ENCODE measurements around the gene ALG1. TPM values are rescaled to one million over a fixed set of nuclear protein-coding genes. Genes with fewer than 3 reads are reported as not detected.
"Not testable (repeated sequence)": the region's sequence is repeated elsewhere in the genome, so short reads cannot be mapped to it uniquely, and the experiment has no call there.

ALG1 gene
- total and polyA plus RNA-seq, 2 donors (not counting 3 experiments of a cell fraction or from before 2014, with no cell fraction given): 33.7 to 46.0 TPM

DNA sequence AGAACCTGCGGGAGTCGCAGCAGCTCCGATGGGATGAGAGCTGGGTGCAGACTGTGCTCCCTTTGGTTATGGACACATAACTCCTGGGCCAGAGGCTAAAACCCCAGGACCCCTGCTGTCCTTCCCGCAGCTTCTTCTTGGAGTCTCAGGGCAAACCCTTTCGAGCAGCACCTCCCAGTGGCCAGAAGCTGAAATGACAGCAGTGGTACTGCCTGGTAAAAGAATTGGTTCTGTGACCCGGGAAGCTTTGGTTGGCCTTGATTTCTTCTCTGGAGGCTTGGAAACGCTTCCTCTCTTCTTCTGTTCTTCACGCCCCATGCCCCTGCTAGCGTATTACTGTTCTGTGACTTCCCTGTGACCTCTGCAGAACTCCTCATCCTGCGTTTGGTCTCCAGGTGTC is 13.2 kb downstream of the ALG1 start:
- TF ChIP-seq, protein P1, sequence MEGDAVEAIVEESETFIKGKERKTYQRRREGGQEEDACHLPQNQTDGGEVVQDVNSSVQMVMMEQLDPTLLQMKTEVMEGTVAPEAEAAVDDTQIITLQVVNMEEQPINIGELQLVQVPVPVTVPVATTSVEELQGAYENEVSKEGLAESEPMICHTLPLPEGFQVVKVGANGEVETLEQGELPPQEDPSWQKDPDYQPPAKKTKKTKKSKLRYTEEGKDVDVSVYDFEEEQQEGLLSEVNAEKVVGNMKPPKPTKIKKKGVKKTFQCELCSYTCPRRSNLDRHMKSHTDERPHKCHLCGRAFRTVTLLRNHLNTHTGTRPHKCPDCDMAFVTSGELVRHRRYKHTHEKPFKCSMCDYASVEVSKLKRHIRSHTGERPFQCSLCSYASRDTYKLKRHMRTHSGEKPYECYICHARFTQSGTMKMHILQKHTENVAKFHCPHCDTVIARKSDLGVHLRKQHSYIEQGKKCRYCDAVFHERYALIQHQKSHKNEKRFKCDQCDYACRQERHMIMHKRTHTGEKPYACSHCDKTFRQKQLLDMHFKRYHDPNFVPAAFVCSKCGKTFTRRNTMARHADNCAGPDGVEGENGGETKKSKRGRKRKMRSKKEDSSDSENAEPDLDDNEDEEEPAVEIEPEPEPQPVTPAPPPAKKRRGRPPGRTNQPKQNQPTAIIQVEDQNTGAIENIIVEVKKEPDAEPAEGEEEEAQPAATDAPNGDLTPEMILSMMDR (IDR thresholded peaks at IDR 0.05; ENCODE audit: extremely low read depth in 1 of 2, insufficient read depth in 1 of 2, low read depth in 1 of 2, low read length in 2 of 2): peak; percentile 32 to 70
- POLR2A ChIA-PET; H3K4me3 ChIP-seq (replicated peaks in 1 of 3; ENCODE audit: insufficient read depth in 1 of 3, low read depth in 1 of 3, low read length in 3 of 3); H3K27ac ChIP-seq (ENCODE audit: insufficient read depth, low read depth, low read length); H3K79me2 ChIP-seq (ENCODE audit: control insufficient read depth, insufficient read depth, low read length); H3K36me3 ChIP-seq (ENCODE audit: control insufficient read depth in 2 of 2, extremely low read depth in 1 of 2, insufficient read depth in 2 of 2, low read length in 2 of 2); H3K4me1 ChIP-seq (ENCODE audit: control insufficient read depth, extremely low read depth, insufficient read depth, low read length); H3K9ac ChIP-seq (replicated peaks; ENCODE audit: extremely low read depth, insufficient read depth, low read length); H3K9me3 ChIP-seq (replicated peaks; ENCODE audit: control insufficient read depth, insufficient read depth, low read length); H2AFZ ChIP-seq (ENCODE audit: low read depth, low read length); H3K9me1 ChIP-seq (replicated peaks; ENCODE audit: control insufficient read depth, extremely low read depth, insufficient read depth, low read length); dilution Hi-C loops (cut with MboI; ENCODE audit: extremely low pct_ligation_motif_present, low sequenced_read_pairs); H4K20me1 ChIP-seq (replicated peaks; ENCODE audit: control insufficient read depth, extremely low read depth, insufficient read depth, low read length); H3K27me3 ChIP-seq (ENCODE audit: control insufficient read depth in 2 of 2, insufficient read depth in 2 of 2, low read length in 2 of 2); H3K4me2 ChIP-seq (ENCODE audit: insufficient read depth, low read length): not testable (repeated sequence)
- peak; percentile 78 for FAIRE-seq
- CTCF ChIA-PET: interaction anchor here (0.6 to 1.7 kb wide), 17 partner anchors 8 to 1558 kb away, joined by 3 to 12 read pairs (median 3); partner anchors contain the start of gene NAGPA
- DNase-seq (ENCODE audit: low read depth, low spot score): peak; percentile 52
- intact Hi-C loops (cut with micrococcal nuclease): loop anchor here (2.0 kb wide), 1 partner anchor 28 kb away; no protein-coding TSS in a partner anchor
- TSS peak; percentile 10 for BruUV-seq (replicated peaks)

DNA sequence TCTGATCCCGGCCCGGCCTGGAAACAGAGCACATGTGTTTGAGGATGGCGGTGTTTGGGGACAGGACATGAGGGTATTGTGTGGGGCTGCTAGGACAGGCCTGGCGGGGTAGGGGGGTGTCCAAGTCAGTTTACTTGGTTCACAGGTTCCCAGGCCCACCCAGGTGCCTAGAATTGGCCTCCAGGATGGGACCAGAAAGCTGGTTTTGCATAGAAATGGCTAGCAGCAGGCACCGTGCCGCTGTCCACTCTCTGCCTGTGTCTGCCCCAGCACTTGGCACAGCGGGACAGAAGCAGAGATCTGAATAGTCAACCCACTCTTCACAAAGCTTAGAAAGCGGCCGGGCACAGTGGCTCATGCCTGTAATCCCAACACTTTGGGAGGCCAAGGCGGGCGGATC is 14.1 kb downstream of the ALG1 start:
- H3K9ac ChIP-seq (replicated peaks; ENCODE audit: extremely low read depth, insufficient read depth, low read length); H3K27ac ChIP-seq (ENCODE audit: insufficient read depth, low read depth, low read length); H3K9me1 ChIP-seq (replicated peaks; ENCODE audit: control insufficient read depth, extremely low read depth, insufficient read depth, low read length); H4K20me1 ChIP-seq (replicated peaks; ENCODE audit: control insufficient read depth, extremely low read depth, insufficient read depth, low read length); BruUV-seq (replicated peaks); H3K79me2 ChIP-seq (ENCODE audit: control insufficient read depth, insufficient read depth, low read length); FAIRE-seq; H3K4me3 ChIP-seq (replicated peaks in 1 of 3; ENCODE audit: insufficient read depth in 1 of 3, low read depth in 1 of 3, low read length in 3 of 3); H3K4me1 ChIP-seq (ENCODE audit: control insufficient read depth, extremely low read depth, insufficient read depth, low read length); H3K9me3 ChIP-seq (replicated peaks; ENCODE audit: control insufficient read depth, insufficient read depth, low read length); H2AFZ ChIP-seq (ENCODE audit: low read depth, low read length); dilution Hi-C loops (cut with MboI; ENCODE audit: extremely low pct_ligation_motif_present, low sequenced_read_pairs); CTCF ChIA-PET; H3K27me3 ChIP-seq (ENCODE audit: control insufficient read depth in 2 of 2, insufficient read depth in 2 of 2, low read length in 2 of 2); DNase-seq (ENCODE audit: low read depth, low spot score); POLR2A ChIA-PET; H3K4me2 ChIP-seq (ENCODE audit: insufficient read depth, low read length): not testable (repeated sequence)
- peaks cover 0 to 10% of the 10 kb centered on the region in 2 experiments for H3K36me3 ChIP-seq (ENCODE audit: control insufficient read depth in 2 of 2, extremely low read depth in 1 of 2, insufficient read depth in 2 of 2, low read length in 2 of 2)
- intact Hi-C loops (cut with micrococcal nuclease): loop anchor here (2.0 kb wide), 1 partner anchor 29 kb away; no protein-coding TSS in a partner anchor

DNA sequence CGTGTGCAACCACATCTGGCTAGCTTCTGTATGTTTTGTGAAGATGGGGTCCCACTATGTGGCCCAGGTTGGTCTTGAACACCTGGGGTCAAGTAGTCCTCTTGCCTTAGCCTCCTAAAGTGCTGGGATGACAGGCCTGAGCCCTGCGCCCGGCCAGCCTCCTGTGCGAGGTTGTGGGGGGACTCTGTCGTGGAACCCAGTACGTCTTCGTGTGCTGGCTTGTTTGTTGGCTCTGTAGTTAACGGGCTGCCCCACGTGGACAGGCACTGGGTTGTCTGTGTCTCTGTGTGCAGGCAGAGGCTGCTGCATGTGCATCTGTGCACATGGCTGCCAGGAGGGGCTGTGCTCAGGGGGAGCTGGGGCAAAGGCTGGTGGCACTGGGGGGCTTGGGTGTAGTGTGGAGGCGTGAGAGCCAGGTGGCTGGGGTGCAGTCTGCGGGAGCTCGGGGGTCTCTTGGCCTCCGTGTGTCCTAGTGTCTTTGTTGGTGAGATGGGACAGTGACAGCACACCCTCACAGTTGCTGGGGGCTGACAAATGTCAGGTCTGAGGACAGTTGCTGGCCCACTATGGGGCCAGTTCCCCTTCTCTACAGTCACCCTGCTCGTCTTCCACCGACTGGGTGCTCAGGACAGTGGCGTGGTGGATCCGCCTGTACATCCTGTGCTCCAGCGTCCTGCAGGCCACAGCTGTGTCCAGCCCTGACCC is 16.6 kb downstream of the ALG1 start:
- H3K4me2 ChIP-seq (ENCODE audit: insufficient read depth, low read length); POLR2A ChIA-PET: not testable (repeated sequence)

More for the DNA sequence above, 16.6 kb downstream of the ALG1 start:
- CTCF ChIA-PET; H2AFZ ChIP-seq (ENCODE audit: low read depth, low read length); H3K4me3 ChIP-seq (replicated peaks in 1 of 3; ENCODE audit: insufficient read depth in 1 of 3, low read depth in 1 of 3, low read length in 3 of 3); dilution Hi-C loops (cut with MboI; ENCODE audit: extremely low pct_ligation_motif_present, low sequenced_read_pairs); H3K4me1 ChIP-seq (ENCODE audit: control insufficient read depth, extremely low read depth, insufficient read depth, low read length); H3K9ac ChIP-seq (replicated peaks; ENCODE audit: extremely low read depth, insufficient read depth, low read length); DNase-seq (ENCODE audit: low read depth, low spot score); H3K27ac ChIP-seq (ENCODE audit: insufficient read depth, low read depth, low read length); intact Hi-C loops (cut with micrococcal nuclease); H3K9me1 ChIP-seq (replicated peaks; ENCODE audit: control insufficient read depth, extremely low read depth, insufficient read depth, low read length); H3K27me3 ChIP-seq (ENCODE audit: control insufficient read depth in 2 of 2, insufficient read depth in 2 of 2, low read length in 2 of 2); FAIRE-seq; H3K79me2 ChIP-seq (ENCODE audit: control insufficient read depth, insufficient read depth, low read length); H3K9me3 ChIP-seq (replicated peaks; ENCODE audit: control insufficient read depth, insufficient read depth, low read length); H4K20me1 ChIP-seq (replicated peaks; ENCODE audit: control insufficient read depth, extremely low read depth, insufficient read depth, low read length); BruUV-seq (replicated peaks): not testable (repeated sequence)
- peaks cover 0 to 10% of the 10 kb centered on the region in 2 experiments for H3K36me3 ChIP-seq (ENCODE audit: control insufficient read depth in 2 of 2, extremely low read depth in 1 of 2, insufficient read depth in 2 of 2, low read length in 2 of 2)
